Activated naive CD4-positive, alpha-beta T cell treated with anti-CD3 and anti-CD28 coated beads, Interleukin-2, amount 50 U/mL, for 72 hours (primary cell): Measurements from ENCODE around the gene ZNF169. TPM values are rescaled to one million over a fixed set of nuclear protein-coding genes. Genes with fewer than 3 reads are reported as not detected.
A peak's percentile ranks its signal among the peaks of the same experiment; 100 is the strongest.
"Not testable (repeated sequence)": the region's sequence is repeated elsewhere in the genome, so short reads cannot be mapped to it uniquely, and the experiment has no call there.

Experiments used
- ATAC-seq, 2 donors: fragments of 150-1000 bp; cut with Tn5 transposase; 2 replicates each; pipeline ENCODE4 v1.10.0; 2021; ENCODE audit warnings: mild to moderate bottlenecking in 2 of 2, moderate library complexity in 2 of 2
- DNase-seq, 2 donors: peaks; one replicate each; pipeline ENCODE4 v3.0.0; 2021 to 2022; ENCODE audit warnings: low spot score in 2 of 2
- H3K27ac Mint-ChIP-seq, 2 donors: one replicate each; pipeline ENCODE4 v1.8.0; 2022; ENCODE audit warnings: mild to moderate bottlenecking in 2 of 2, mixed read lengths in 2 of 2
- H3K36me3 Mint-ChIP-seq, 2 donors: one replicate each; pipeline ENCODE4 v1.8.0; 2022; ENCODE audit warnings: mixed read lengths in 2 of 2
- H3K9me3 Mint-ChIP-seq, 2 donors: one replicate each; pipeline ENCODE4 v1.8.0; 2022; ENCODE audit warnings: mixed read lengths in 2 of 2
- total RNA-seq, 2 donors: library from RNA; stranded (reverse); gene quantifications; one replicate each; pipeline ENCODE4 v1.2.3, GENCODE V29; 2022

ZNF169 gene
- total RNA-seq, result 1 to 10 TPM; 6.6 to 6.8 TPM

GRCh38 chr9:94259077-94259862 is at the start of gene ZNF169:
Gene ZNF169 (plus strand): TSS chr9:94259298. CDS start chr9:94278813, 19,515 bp downstream.
- Mint-ChIP-seq H3K9me3 (no peaks in the 10 kb centered on the region), H3K36me3 (peaks cover 8 to 22% of the 10 kb centered on the region in 2 donors), H3K27ac (peak within 1 kb of the TSS; percentile 97 to 99)
- ATAC-seq (peak; percentile 100), DNase-seq (peak; percentile 89 to 90)

GRCh38 chr9:94210616-94211603 is 48.2 kb upstream of the ZNF169 start:
- Mint-ChIP-seq H3K36me3 (no peaks in the 10 kb centered on the region), H3K9me3 (no peaks in the 10 kb centered on the region), H3K27ac (peak overlapping the region in 1 of 2 donors; percentile 54)
- ATAC-seq (no peak), DNase-seq (no peak)

- no peak overlapping the region for H3K27ac Mint-ChIP-seq
- DNase-seq, result no peak
- no peak for ATAC-seq
- no peaks in the 10 kb centered on the region for H3K9me3 Mint-ChIP-seq
- H3K36me3 Mint-ChIP-seq, result peaks cover 0 to 4% of the 10 kb centered on the region in 2 donors
Observed at GRCh38 chr9:94212091-94212490, 47.0 kb upstream of the ZNF169 start.

GRCh38 chr9:94212531-94212930 is 46.6 kb upstream of the ZNF169 start:
- DNase-seq, result no peak
- Mint-ChIP-seq H3K36me3 (peaks cover 0 to 4% of the 10 kb centered on the region in 2 donors), H3K27ac (no peak overlapping the region), H3K9me3 (no peaks in the 10 kb centered on the region)
- ATAC-seq, result no peak

GRCh38 chr9:94213511-94214124 is 45.5 kb upstream of the ZNF169 start:
- peaks cover 0 to 4% of the 10 kb centered on the region in 2 donors for H3K36me3 Mint-ChIP-seq
- DNase-seq, result peak; percentile 73 to 75
- H3K27ac Mint-ChIP-seq, result peak overlapping the region in 1 of 2 donors; percentile 53
- ATAC-seq, result peak; percentile 97 to 99
- H3K9me3 Mint-ChIP-seq, result no peaks in the 10 kb centered on the region

GRCh38 chr9:94222870-94223269 is 36.2 kb upstream of the ZNF169 start:
- Mint-ChIP-seq H3K27ac (no peak overlapping the region), H3K9me3 (peaks cover 0 to 3% of the 10 kb centered on the region in 2 donors), H3K36me3 (peaks cover 0 to 9% of the 10 kb centered on the region in 2 donors)
- DNase-seq, result no peak
- no peak for ATAC-seq

- not testable (repeated sequence) for H3K27ac Mint-ChIP-seq, H3K9me3 Mint-ChIP-seq, ATAC-seq, DNase-seq
- peaks cover 0 to 16% of the 10 kb centered on the region in 2 donors for H3K36me3 Mint-ChIP-seq
Observed at GRCh38 chr9:94225413-94225812, 33.7 kb upstream of the ZNF169 start.

GRCh38 chr9:94228616-94229015 is 30.5 kb upstream of the ZNF169 start:
- Mint-ChIP-seq H3K9me3 (peaks cover 6 to 7% of the 10 kb centered on the region in 2 donors), H3K36me3 (peaks cover 0 to 16% of the 10 kb centered on the region in 2 donors), H3K27ac (no peak overlapping the region)
- no peak for DNase-seq
- no peak for ATAC-seq

GRCh38 chr9:94232428-94232827 is 26.7 kb upstream of the ZNF169 start:
- Mint-ChIP-seq H3K36me3 (peaks cover 0 to 7% of the 10 kb centered on the region in 2 donors), H3K9me3 (peaks cover 4 to 6% of the 10 kb centered on the region in 2 donors), H3K27ac (no peak overlapping the region)
- no peak for ATAC-seq
- no peak for DNase-seq

GRCh38 chr9:94241098-94241497 is 18.0 kb upstream of the ZNF169 start:
- not testable (repeated sequence) for H3K27ac Mint-ChIP-seq, H3K36me3 Mint-ChIP-seq, DNase-seq, ATAC-seq, H3K9me3 Mint-ChIP-seq

GRCh38 chr9:94245651-94246050 is 13.4 kb upstream of the ZNF169 start:
- H3K27ac Mint-ChIP-seq, result no peak overlapping the region
- no peak for ATAC-seq
- no peak for DNase-seq
- no peaks in the 10 kb centered on the region for H3K9me3 Mint-ChIP-seq
- no peaks in the 10 kb centered on the region for H3K36me3 Mint-ChIP-seq

GRCh38 chr9:94250456-94250855 is 8.6 kb upstream of the ZNF169 start:
- Mint-ChIP-seq H3K27ac (peak overlapping the region in 1 of 2 donors; percentile 12), H3K36me3 (no peaks in the 10 kb centered on the region), H3K9me3 (no peaks in the 10 kb centered on the region)
- ATAC-seq, result peak in 1 of 2 donors; percentile 29
- DNase-seq, result no peak

- Mint-ChIP-seq H3K36me3 (peaks cover 6 to 8% of the 10 kb centered on the region in 2 donors), H3K27ac (no peak overlapping the region), H3K9me3 (no peaks in the 10 kb centered on the region)
- no peak for ATAC-seq
- DNase-seq, result no peak
Observed at GRCh38 chr9:94256007-94256406, 3.1 kb upstream of the ZNF169 start.

GRCh38 chr9:94265626-94266402 is 6.7 kb downstream of the ZNF169 start:
- not testable (repeated sequence) for H3K27ac Mint-ChIP-seq, DNase-seq, ATAC-seq, H3K9me3 Mint-ChIP-seq
- peaks cover 11 to 46% of the 10 kb centered on the region in 2 donors for H3K36me3 Mint-ChIP-seq

- peaks cover 2 to 5% of the 10 kb centered on the region in 2 donors for H3K9me3 Mint-ChIP-seq
Observed at GRCh38 chr9:94269264-94269663, 10.2 kb downstream of the ZNF169 start.

GRCh38 chr9:94270009-94270408 is 10.9 kb downstream of the ZNF169 start:
- DNase-seq (no peak), ATAC-seq (no peak)
- peaks cover 2 to 5% of the 10 kb centered on the region in 2 donors for H3K9me3 Mint-ChIP-seq
- H3K36me3 Mint-ChIP-seq, result peaks cover 11 to 23% of the 10 kb centered on the region in 2 donors
- H3K27ac Mint-ChIP-seq, result no peak overlapping the region

More at GRCh38 chr9:94269264-94269663, 10.2 kb downstream of the ZNF169 start:
- no peak overlapping the region for H3K27ac Mint-ChIP-seq
- DNase-seq (no peak), ATAC-seq (no peak)
- H3K36me3 Mint-ChIP-seq, result peaks cover 11 to 31% of the 10 kb centered on the region in 2 donors
